B cell (primary cell): Measurements from ENCODE around the gene ARHGEF26. TPM values are rescaled to one million over a fixed set of nuclear protein-coding genes. Genes with fewer than 3 reads are reported as not detected.

Source experiments
- ATAC-seq: fragments of 200-7000 bp; cut with Tn5 transposase; one replicate; pipeline ENCODE4 v1.10.0; 2021; ENCODE audit warnings: low read depth, mild to moderate bottlenecking, moderate number of reproducible peaks, moderate library complexity
- CTCF ChIA-PET: fragments of 350-600 bp; sonication (Branson Sonifier 250); formaldehyde crosslinking; loops from one replicate; lab custom pipeline; 2021; ENCODE audit warnings: antibody characterized with exemption, inconsistent platforms; lab: Charles Lee
- POLR2A ChIA-PET: fragments of 350-600 bp; sonication (Branson Sonifier 250); formaldehyde crosslinking; loops from one replicate; lab custom pipeline; 2021; ENCODE audit warnings: antibody characterized with exemption; lab: Charles Lee
- DNase-seq: peaks from one replicate; pipeline ENCODE4 v3.0.0; 2013
- H2AFZ ChIP-seq: 2 replicates; pipeline ENCODE4 v1.6.1; 2012; ENCODE audit warnings: mild to moderate bottlenecking, low read depth, low read length; ENCODE audit not compliant: insufficient read depth, poor library complexity, severe bottlenecking
- H3K27ac ChIP-seq, 2 donors: 1 replicate in 1 of 2; 2 replicates in 1 of 2; pipeline ENCODE4 v1.5.1; 2012 to 2013; ENCODE audit warnings: low read length in 2 of 2, mild to moderate bottlenecking in 2 of 2, moderate library complexity in 1 of 2
- H3K27me3 ChIP-seq, 4 experiments: fragments of 200-600 bp in 1 of 4; sonication (generic) in 1 of 4; replicated peaks in 1 of 4; 1 replicate in 2 of 4; 2 replicates in 2 of 4; pipeline versions ENCODE4 v1.6.1 to v1.7.0; 2013 to 2016; ENCODE audit warnings: low read length in 3 of 4, mild to moderate bottlenecking in 2 of 4, mixed read lengths in 1 of 4, moderate library complexity in 1 of 4; ENCODE audit not compliant: insufficient read depth in 4 of 4, control insufficient read depth in 3 of 4; ENCODE audit errors: control extremely low read depth in 1 of 4
- H3K36me3 ChIP-seq, 2 experiments: replicated peaks in 1 of 2; 1 replicate in 1 of 2; 2 replicates in 1 of 2; pipeline versions ENCODE4 v1.6.1 to v1.7.1; 2013; ENCODE audit warnings: low read length in 1 of 2; ENCODE audit not compliant: insufficient read depth in 2 of 2, control insufficient read depth in 1 of 2; ENCODE audit errors: control extremely low read depth in 1 of 2, extremely low read depth in 1 of 2
- H3K4me1 ChIP-seq, 2 donors: fragments of 200-600 bp in 1 of 2; sonication (generic) in 1 of 2; 1 replicate in 1 of 2; 2 replicates in 1 of 2; pipeline versions ENCODE4 v1.5.1 to v1.6.1; 2013 to 2017; ENCODE audit warnings: low read length in 2 of 2; ENCODE audit not compliant: control insufficient read depth in 2 of 2, insufficient read depth in 2 of 2
- H3K4me2 ChIP-seq: replicated peaks from 2 replicates; pipeline ENCODE3; 2012; ENCODE audit warnings: mild to moderate bottlenecking, low read depth, low read length; ENCODE audit not compliant: poor library complexity, severe bottlenecking
- H3K4me3 ChIP-seq, 5 experiments: fragments of 200-600 bp in 1 of 5; sonication (generic) in 1 of 5; 1 replicate in 3 of 5; 2 replicates in 2 of 5; pipeline versions ENCODE4 v1.5.1 to v1.7.0; 2011 to 2016; ENCODE audit warnings: low read length in 4 of 5, mild to moderate bottlenecking in 4 of 5, low read depth in 2 of 5, control low read depth in 1 of 5, moderate library complexity in 1 of 5; ENCODE audit not compliant: insufficient read depth in 1 of 5; ENCODE audit errors: control extremely low read depth in 1 of 5, extremely low read depth in 1 of 5
- H3K79me2 ChIP-seq: fragments of 200-600 bp; sonication (generic); one replicate; pipeline ENCODE4 v1.6.0; 2016; ENCODE audit warnings: low read length; ENCODE audit not compliant: control insufficient read depth, insufficient read depth
- H3K9ac ChIP-seq: fragments of 200-600 bp; sonication (generic); 2 replicates; pipeline ENCODE4 v1.6.1; 2017; ENCODE audit warnings: mild to moderate bottlenecking, low read length, moderate library complexity
- H3K9me3 ChIP-seq, 3 donors: one replicate each; pipeline versions ENCODE4 v1.6.1 to v1.7.1; 2013; ENCODE audit warnings: low read length in 2 of 3; ENCODE audit not compliant: control insufficient read depth in 2 of 3, insufficient read depth in 1 of 3; ENCODE audit errors: control extremely low read depth in 1 of 3
- H4K20me1 ChIP-seq: 2 replicates; pipeline ENCODE4 v1.6.0; 2012; ENCODE audit warnings: mild to moderate bottlenecking, low read length; ENCODE audit not compliant: insufficient read depth, control insufficient read depth, poor library complexity, severe bottlenecking
- H3K27ac Mint-ChIP-seq: one replicate; pipeline ENCODE4 v1.8.0; 2021; ENCODE audit warnings: mixed read lengths
- H3K27me3 Mint-ChIP-seq: one replicate; pipeline ENCODE4 v1.8.0; 2021; ENCODE audit warnings: mixed read lengths
- H3K4me1 Mint-ChIP-seq: one replicate; pipeline ENCODE4 v1.8.0; 2021; ENCODE audit warnings: mixed read lengths
- H3K4me3 Mint-ChIP-seq: one replicate; pipeline ENCODE4 v1.8.0; 2021; ENCODE audit warnings: mixed read lengths
- H3K9me3 Mint-ChIP-seq: one replicate; pipeline ENCODE4 v1.8.0; 2022; ENCODE audit warnings: mixed read lengths; ENCODE audit not compliant: insufficient read depth
- EZH2 ChIP-seq: IDR thresholded peaks from 2 replicates; pipeline ENCODE4 v1.6.1; 2012; ENCODE audit warnings: borderline replicate concordance, low read depth, mild to moderate bottlenecking, moderate library complexity, low read length; ENCODE audit not compliant: insufficient read depth, poor library complexity, severe bottlenecking
- WGBS: methylation state at CpG from one replicate; pipeline ENCODE4 v1.1.5; 2013; ENCODE audit warnings: missing lambda C conversion rate; ENCODE audit not compliant: insufficient coverage; 5-methylcytosine and 5-hydroxymethylcytosine counted together
- intact Hi-C: fragments of 100-400 bp; cut with micrococcal nuclease; formaldehyde crosslinking; loops from one replicate; pipeline ENCODE4 v1.10.0; 2022
- polyA plus RNA-seq: library from polyadenylated mRNA; depleted of rRNA; stranded (reverse); fragments of >200 nt; gene quantifications from 2 replicates; pipeline ENCODE4 v1.2.3, GENCODE V29; 2012
- total RNA-seq, 2 donors: library from RNA; stranded (reverse); fragments of 120-200 nt in 1 of 2; gene quantifications; 1 replicate in 1 of 2; 2 replicates in 1 of 2; pipeline versions ENCODE4 v1.2.3 to v1.2.4, GENCODE V29; 2013 to 2022
- TF ChIP-seq, protein P1 (sequence below): fragments of 200-600 bp; IDR thresholded peaks from one replicate; pipeline ENCODE4 v1.8.0; 2022; ENCODE audit warnings: antibody characterized with exemption, mild to moderate bottlenecking

Gene ARHGEF26
- total and polyA plus RNA-seq, 2 donors (not counting 1 experiment from before 2014, with no cell fraction given) = not detected

GRCh38 chr3:154152741-154153140 lies 31.6 kb downstream of the ARHGEF26 start:
- H3K9ac ChIP-seq = no peak overlapping the region
- ATAC-seq (no peak), DNase-seq (no peak)
- no peaks in the 10 kb centered on the region for H3K27me3 ChIP-seq
- H3K4me1 ChIP-seq = no peaks in the 10 kb centered on the region
- H3K36me3 ChIP-seq = no peaks in the 10 kb centered on the region
- no peaks in the 10 kb centered on the region for H3K9me3 ChIP-seq
- no peaks in the 10 kb centered on the region for H3K4me1 Mint-ChIP-seq
- intact Hi-C loops = no loop called here
- H3K4me3 ChIP-seq = no peak overlapping the region
- no peaks in the 10 kb centered on the region for H3K9me3 Mint-ChIP-seq
- H3K27me3 Mint-ChIP-seq = peaks cover 3% of the 10 kb centered on the region
- CTCF ChIA-PET = no interaction called here
- H3K27ac Mint-ChIP-seq = no peak overlapping the region
- no CpG with 5 or more reads among the region's 5 CpGs for WGBS
- H2AFZ ChIP-seq = no peak overlapping the region
- H4K20me1 ChIP-seq = no peaks in the 10 kb centered on the region
- TF ChIP-seq EZH2 = no peak
- TF ChIP-seq, protein P1, sequence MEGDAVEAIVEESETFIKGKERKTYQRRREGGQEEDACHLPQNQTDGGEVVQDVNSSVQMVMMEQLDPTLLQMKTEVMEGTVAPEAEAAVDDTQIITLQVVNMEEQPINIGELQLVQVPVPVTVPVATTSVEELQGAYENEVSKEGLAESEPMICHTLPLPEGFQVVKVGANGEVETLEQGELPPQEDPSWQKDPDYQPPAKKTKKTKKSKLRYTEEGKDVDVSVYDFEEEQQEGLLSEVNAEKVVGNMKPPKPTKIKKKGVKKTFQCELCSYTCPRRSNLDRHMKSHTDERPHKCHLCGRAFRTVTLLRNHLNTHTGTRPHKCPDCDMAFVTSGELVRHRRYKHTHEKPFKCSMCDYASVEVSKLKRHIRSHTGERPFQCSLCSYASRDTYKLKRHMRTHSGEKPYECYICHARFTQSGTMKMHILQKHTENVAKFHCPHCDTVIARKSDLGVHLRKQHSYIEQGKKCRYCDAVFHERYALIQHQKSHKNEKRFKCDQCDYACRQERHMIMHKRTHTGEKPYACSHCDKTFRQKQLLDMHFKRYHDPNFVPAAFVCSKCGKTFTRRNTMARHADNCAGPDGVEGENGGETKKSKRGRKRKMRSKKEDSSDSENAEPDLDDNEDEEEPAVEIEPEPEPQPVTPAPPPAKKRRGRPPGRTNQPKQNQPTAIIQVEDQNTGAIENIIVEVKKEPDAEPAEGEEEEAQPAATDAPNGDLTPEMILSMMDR = no peak
- H3K4me3 Mint-ChIP-seq = no peak overlapping the region
- H3K79me2 ChIP-seq = no peaks in the 10 kb centered on the region
- POLR2A ChIA-PET = no interaction called here
- no peak overlapping the region for H3K27ac ChIP-seq
- no peak overlapping the region for H3K4me2 ChIP-seq

GRCh38 chr3:154156530-154156929 lies 35.3 kb downstream of the ARHGEF26 start:
- Histone ChIP-seq H3K4me1 (no peaks in the 10 kb centered on the region), H3K36me3 (no peaks in the 10 kb centered on the region), H3K9ac (no peak overlapping the region), H3K4me2 (no peak overlapping the region), H3K27ac (no peak overlapping the region), H2AFZ (no peak overlapping the region), H3K4me3 (no peak overlapping the region), H3K27me3 (no peaks in the 10 kb centered on the region), H4K20me1 (no peaks in the 10 kb centered on the region), H3K9me3 (no peaks in the 10 kb centered on the region), H3K79me2 (no peaks in the 10 kb centered on the region)
- H3K4me1 Mint-ChIP-seq = no peaks in the 10 kb centered on the region
- H3K9me3 Mint-ChIP-seq = no peaks in the 10 kb centered on the region
- intact Hi-C loops = no loop called here
- H3K4me3 Mint-ChIP-seq = no peak overlapping the region
- ChIA-PET CTCF (no interaction called here), POLR2A (no interaction called here)
- DNase-seq (no peak), ATAC-seq (no peak)
- no peak overlapping the region for H3K27ac Mint-ChIP-seq
- no CpG with 5 or more reads among the region's 1 CpG for WGBS
- peaks cover 3% of the 10 kb centered on the region for H3K27me3 Mint-ChIP-seq
- TF ChIP-seq, protein P1 = no peak
- no peak for TF ChIP-seq EZH2
